Suprapubic skin (tissue), 4 donors: ENCODE measurements around the gene DAGLA.

ENCODE experiments used
- POLR2A ChIP-seq, 2 donors: fragments of 450-650 bp; IDR thresholded peaks; one replicate each; pipeline ENCODE4 v1.6.1; 2017; ENCODE audit warnings: antibody characterized with exemption in 2 of 2, mild to moderate bottlenecking in 2 of 2, moderate library complexity in 2 of 2
- POLR2AphosphoS5 ChIP-seq, 3 donors: sonication (generic); formaldehyde crosslinking; IDR thresholded peaks; one replicate each; pipeline ENCODE4 v1.6.1; 2017; ENCODE audit warnings: antibody characterized with exemption in 3 of 3

DNA sequence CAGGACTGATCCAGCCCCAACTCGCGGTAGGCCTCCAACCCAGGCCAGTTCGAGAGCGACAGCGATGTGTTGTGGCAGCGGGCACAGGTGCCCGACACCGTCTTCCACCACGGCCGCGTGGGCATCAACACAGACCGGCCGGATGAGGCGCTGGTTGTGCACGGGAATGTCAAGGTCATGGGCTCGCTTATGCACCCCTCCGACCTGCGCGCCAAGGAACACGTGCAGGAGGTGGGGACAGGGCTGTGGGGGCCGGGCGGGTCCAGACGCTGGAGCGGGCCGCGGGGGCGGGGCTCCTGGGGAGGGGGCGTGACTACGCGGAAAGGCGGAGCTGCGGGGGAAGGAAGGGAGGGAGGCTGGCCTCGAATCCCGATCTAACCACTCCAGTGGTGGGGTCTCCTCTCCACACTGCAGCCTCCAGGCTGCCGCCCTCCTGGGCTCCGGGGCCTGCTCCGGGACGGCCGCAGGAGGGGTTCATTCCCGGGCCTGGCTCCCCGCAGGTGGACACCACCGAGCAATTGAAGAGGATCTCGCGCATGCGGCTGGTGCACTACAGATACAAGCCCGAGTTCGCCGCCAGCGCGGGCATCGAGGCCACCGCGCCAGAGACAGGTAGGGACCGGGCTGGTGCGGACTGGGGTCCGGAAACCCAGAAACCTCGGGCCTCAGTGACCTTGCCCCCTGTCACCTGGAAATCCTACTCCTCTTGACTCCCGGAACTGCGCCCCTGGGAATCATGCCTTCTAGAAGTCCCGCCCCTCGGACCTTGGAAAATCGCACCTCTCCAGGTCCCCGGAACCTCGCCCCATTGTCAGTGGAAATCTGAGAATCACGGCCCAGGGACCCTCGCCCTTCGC lies 97.3 kb downstream of the DAGLA start:
- no peak for TF ChIP-seq POLR2AphosphoS5 (IDR thresholded peaks at IDR 0.05)
- TF ChIP-seq POLR2A (IDR thresholded peaks at IDR 0.05), result no peak
